Measurements from ENCODE around the gene TACC2.
"Not testable (repeated sequence)": the region's sequence is repeated elsewhere in the genome, so short reads cannot be mapped to it uniquely, and the experiment has no call there.

Gene TACC2

GRCh38 chr10:121984463-121984862, 4.5 kb upstream of the TACC2 start:
- no peak for DNase-seq (ENCODE audit: low read depth)

GRCh38 chr10:121990015-121990677, 1.2 kb downstream of the TACC2 start:
- DNase-seq (ENCODE audit: low read depth) = no peak

- not testable (repeated sequence) for DNase-seq (ENCODE audit: low read depth)
Measured at GRCh38 chr10:121991727-121992126, 2.8 kb downstream of the TACC2 start.

DNA sequence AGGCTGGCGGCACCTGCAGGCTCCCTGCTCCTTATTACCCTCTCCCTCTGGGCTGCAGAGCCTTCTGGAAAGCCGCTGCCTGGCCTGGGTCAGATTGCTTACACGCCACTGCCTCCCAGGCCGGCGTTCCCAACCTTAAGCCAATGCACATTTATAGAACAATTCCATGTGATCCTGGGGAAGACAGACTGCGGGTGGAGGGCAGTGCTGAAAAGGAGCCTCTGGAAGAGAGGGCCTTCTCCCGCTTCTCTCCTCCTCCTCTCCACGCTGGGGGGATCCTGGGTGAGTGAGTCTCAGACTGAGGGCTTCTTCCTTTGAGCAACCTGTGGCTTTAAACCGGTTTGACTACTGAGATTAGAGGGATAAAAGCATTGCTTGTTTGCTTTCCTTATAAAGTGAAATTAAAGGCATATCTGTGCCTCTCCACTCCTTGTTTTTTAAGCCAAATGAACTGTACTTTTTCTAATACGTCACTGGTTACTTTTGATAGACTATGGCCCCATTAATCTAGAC, 5.5 kb downstream of the TACC2 start:
- DNase-seq (ENCODE audit: low read depth) = no peak

DNA sequence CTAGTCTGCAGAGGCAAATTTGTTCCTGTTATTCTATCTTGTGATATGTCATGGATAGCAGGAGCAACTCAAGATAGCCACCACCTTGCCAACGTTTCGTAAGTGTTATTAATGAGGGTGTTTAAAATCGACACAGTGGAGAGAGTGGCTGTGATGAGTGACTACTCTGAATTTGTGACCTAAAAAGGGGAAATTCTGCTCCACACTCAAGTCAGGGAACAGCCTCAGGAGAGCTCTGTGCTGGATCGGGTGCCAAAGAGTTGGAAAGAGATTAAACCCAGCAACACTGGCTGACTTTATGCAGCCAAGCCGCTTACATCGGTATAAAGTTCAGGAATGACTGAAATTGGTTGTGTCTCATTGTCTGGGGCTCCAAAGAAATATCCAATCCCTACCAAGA, 9.5 kb downstream of the TACC2 start:
- DNase-seq (ENCODE audit: low read depth) = no peak

DNA sequence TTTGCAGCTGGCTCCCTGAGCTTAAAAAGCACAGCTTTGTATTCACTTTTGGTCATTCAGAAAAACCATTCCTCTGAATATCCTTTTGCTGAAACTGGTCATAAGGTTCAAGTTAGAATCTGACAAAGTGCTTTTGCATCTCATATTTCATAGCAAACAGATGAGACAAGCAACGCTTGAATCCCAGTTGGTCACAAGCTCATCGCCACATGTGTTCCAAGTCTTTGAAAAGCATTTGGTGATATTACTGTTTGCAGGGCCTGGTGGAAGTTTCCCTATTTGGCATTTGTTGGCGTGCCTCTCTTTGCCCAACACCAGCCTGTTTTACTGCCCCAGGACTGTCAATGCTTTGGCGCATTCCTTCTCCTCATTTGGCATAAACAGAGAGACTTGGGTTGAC, 10.3 kb downstream of the TACC2 start:
- DNase-seq (ENCODE audit: low read depth) = no peak

DNA sequence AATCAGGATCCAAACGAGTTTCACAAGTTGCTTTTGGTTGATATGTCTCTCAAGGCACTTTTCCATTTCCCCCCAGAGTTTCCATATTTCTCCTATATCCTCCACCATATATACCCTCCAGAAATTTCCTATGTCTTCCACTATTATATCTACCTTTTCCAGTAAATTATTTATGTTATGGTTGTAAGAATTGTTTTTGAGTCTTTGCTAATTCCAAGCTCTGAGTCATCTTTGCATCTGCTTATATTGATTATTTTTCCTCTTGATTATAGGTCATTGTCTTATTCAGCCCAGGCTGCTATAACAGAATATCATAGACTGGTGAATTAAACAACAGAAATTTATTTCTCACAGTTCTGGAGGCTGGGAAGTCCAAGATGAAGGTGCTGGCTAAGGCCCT, 12.7 kb downstream of the TACC2 start:
- no peak for DNase-seq (ENCODE audit: low read depth)

DNA sequence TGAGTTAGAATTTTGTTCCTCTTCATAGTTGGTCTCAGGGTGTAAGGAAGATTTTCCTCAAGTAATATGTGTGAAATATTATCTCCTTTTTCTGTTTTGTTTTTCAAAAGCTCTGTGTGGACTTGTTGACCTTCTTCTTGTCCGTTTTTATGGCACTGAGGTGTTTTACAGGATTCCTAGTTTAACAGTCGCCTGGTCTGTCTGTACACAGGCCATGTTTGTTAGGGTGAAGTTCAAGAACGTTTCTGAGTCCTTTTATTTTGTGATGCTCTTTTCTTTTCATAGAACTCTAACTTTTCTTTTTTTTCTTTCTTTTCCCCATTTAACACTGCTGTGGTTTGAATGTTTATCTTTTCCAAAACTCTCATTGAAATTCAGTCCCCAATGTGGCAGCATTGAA, 18.5 kb downstream of the TACC2 start:
- DNase-seq (ENCODE audit: low read depth) = no peak

- no peak for DNase-seq (ENCODE audit: low read depth)
Measured at GRCh38 chr10:122010405-122011050, 21.6 kb downstream of the TACC2 start.

DNA sequence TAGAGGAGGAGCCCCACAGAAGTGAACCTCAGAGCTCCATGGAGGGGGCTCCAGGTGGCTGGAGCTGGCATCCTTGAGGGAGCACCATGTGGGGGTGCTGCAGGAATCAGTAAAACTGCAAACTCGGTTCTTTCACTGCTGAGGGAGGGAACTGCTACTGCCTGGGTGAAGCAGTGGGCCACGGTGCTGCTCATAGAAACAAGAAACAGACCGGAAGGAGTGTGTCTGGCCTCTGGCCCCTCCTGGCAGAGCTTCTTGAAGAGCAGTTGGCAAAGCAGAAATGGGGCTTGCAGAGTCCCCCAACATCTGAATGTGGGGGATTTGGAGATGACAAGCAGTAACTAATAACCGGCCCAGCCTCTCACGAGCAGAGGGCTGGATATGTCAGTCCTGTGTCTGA, 23.8 kb downstream of the TACC2 start:
- no peak for DNase-seq (ENCODE audit: low read depth)

- no peak for DNase-seq (ENCODE audit: low read depth)
Measured at GRCh38 chr10:122013311-122013780, 24.4 kb downstream of the TACC2 start.

GRCh38 chr10:122014652-122015248, 25.8 kb downstream of the TACC2 start:
- DNase-seq (ENCODE audit: low read depth) = no peak

GRCh38 chr10:122017926-122018325, 29.0 kb downstream of the TACC2 start:
- not testable (repeated sequence) for DNase-seq (ENCODE audit: low read depth)

- DNase-seq (ENCODE audit: low read depth) = no peak
Measured at GRCh38 chr10:122018491-122018890, 29.5 kb downstream of the TACC2 start.

DNA sequence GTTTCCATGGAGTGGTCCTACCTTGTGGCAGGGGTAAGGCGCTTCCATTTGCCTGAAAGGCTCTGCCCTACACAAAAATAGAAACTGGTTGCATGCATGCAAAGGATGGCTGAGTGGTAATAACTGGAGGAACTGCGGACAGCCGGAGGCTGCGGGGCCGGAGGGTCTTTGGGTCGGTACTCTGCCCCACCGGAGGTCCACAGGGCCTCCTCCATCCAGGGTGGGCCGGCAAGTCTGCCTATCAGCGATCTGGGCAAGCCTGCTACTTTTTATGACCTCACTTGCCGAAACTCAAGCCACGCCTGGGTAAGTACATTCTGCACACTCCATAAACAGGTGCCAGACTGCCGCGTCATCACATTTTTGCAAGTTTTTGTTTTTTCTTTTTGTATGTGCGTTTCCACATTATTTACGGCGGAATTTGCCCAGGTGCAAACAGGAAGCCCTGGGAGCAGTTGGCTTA, 30.0 kb downstream of the TACC2 start:
- DNase-seq (ENCODE audit: low read depth) = no peak

- DNase-seq (ENCODE audit: low read depth) = no peak
Measured at GRCh38 chr10:122019414-122019975, 30.5 kb downstream of the TACC2 start.

- DNase-seq (ENCODE audit: low read depth) = no peak
Measured at GRCh38 chr10:122020226-122020625, 31.3 kb downstream of the TACC2 start.

DNA sequence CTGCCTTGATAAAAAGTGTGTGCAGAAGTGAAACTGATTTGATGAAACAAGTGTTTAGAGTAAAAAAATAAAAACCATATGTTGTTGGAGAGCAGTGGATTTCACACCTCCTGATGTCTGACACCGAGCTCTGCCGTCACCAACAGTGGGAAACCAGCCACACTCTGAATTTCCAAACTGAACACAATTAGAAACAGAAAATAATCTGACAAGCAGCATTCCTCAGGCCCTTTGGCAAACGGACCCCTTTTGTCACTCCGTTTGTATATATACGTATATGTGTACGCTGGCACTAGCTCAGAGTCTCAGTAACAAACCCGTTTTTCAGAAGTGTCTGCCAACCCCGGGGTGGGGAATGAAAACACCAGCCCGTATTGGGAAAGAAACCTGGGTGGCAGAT, 32.4 kb downstream of the TACC2 start:
- DNase-seq (ENCODE audit: low read depth) = no peak

GRCh38 chr10:122021828-122022227, 32.9 kb downstream of the TACC2 start:
- no peak for DNase-seq (ENCODE audit: low read depth)

- DNase-seq (ENCODE audit: low read depth) = no peak
Measured at GRCh38 chr10:122022276-122022675, 33.3 kb downstream of the TACC2 start.

DNA sequence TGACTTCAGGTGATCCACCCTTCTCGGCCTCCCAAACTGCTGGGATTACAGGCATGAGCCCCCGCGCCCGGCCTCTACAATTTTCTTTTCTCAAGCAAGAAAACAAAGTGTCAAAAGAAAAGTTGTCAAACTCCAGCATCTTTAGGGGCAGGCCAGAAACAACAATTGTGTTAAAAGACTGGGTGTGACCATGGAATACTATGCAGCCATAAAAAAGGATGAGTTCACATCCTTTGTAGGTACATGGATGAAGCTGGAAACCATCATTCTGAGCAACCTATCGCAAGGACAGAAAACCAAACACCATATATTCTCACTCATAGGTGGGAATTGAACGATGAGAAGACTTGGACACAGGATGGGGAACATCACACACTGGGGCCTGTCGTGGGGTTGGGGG, 34.3 kb downstream of the TACC2 start:
- not testable (repeated sequence) for DNase-seq (ENCODE audit: low read depth)

DNA sequence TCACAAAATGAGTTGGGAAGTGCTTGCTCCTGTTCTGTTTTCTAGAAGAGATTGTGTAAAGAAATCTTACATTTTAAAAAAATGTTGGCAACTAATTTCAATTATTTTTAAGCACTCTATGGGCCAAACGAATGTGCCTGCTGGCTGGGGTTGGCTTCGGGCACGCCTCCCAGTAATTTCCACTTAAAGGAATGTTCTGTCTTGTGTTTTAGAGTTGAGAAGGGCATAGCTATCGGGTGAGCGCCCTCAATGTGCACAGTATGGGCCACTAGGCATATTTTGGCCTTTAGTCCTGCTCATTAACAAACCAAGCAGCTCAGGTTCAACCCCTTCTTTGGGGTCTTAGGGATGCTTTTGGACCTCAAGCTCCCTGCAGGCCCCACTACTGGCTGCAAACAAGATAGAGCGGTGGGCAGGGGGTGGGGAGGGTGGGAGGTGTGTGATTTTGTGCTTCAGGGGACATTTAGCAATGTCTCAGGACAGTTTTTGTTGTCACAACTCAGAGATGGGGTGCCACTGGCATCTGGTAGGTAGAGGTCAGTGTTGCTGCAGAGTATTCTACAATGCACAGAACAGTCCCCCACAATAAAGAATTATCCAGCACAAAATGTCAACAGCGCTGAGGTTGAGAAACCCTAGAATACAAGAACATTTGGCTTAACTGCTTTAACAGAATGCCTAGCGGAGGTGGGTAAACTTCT, 40.7 kb downstream of the TACC2 start:
- no peak for DNase-seq (ENCODE audit: low read depth)
